ENCODE data around the gene ADGRV1. TPM values are rescaled to one million over a fixed set of nuclear protein-coding genes. Genes with fewer than 3 reads are reported as not detected.

ADGRV1 gene
- total RNA-seq, 2 donors from 2014 or later = 1.4 TPM; not detected in 1

DNA sequence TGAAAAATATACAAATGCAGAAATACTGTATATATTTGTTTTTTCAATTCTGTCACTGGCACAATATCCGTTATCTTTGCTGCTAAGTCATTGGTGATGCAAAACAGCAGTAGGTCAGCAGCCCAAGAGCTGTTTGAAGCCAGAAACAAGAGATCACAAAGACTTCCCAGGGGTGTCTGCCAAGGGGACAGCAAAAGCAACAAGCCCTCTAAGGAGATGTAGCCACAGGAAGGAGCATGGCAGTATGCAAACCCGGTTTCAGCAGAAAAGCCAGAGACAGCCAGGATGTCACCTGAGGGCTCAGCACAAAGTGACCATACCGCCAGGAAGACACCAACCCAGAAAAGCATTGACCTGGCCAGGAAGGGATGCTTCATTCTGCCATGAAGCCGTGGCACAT lies 583.0 kb downstream of the ADGRV1 start:
- Histone ChIP-seq H3K27me3 (replicated peaks; ENCODE audit: insufficient read depth) (no peaks in the 10 kb centered on the region), H3K9me3 (no peaks in the 10 kb centered on the region), H3K27ac (peak overlapping the region; percentile 33 to 68), H3K4me1 (ENCODE audit: control insufficient read depth in 1 of 2, low read depth in 2 of 2) (peaks cover 19 to 53% of the 10 kb centered on the region in 2 donors), H3K4me3 (no peak overlapping the region), H3K36me3 (no peaks in the 10 kb centered on the region)
- ATAC-seq (ENCODE audit: insufficient number of reproducible peaks, low FRiP score, low read depth) (no peak), DNase-seq (ENCODE audit: low spot score) (no peak)
- TF ChIP-seq, protein P1, sequence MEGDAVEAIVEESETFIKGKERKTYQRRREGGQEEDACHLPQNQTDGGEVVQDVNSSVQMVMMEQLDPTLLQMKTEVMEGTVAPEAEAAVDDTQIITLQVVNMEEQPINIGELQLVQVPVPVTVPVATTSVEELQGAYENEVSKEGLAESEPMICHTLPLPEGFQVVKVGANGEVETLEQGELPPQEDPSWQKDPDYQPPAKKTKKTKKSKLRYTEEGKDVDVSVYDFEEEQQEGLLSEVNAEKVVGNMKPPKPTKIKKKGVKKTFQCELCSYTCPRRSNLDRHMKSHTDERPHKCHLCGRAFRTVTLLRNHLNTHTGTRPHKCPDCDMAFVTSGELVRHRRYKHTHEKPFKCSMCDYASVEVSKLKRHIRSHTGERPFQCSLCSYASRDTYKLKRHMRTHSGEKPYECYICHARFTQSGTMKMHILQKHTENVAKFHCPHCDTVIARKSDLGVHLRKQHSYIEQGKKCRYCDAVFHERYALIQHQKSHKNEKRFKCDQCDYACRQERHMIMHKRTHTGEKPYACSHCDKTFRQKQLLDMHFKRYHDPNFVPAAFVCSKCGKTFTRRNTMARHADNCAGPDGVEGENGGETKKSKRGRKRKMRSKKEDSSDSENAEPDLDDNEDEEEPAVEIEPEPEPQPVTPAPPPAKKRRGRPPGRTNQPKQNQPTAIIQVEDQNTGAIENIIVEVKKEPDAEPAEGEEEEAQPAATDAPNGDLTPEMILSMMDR (IDR thresholded peaks at IDR 0.05) = no peak

DNA sequence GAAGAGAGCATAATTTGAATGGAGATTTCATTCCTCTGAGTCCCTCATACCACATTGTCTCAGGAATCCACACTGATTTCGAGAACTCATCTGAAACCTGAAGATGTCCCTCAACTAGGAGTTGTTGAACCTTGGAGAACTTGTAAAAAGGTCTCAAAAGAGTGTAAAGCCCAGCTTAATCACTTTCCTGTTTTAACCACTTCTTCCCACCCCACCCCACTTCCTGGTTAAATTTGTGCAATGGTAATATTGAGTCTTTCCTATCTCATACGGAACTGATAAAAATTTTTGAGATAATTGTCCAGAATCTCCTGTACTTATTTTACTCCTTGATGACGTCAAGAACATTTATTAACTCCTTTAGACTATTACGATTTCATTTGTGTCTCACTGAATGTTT lies 583.8 kb downstream of the ADGRV1 start:
- Histone ChIP-seq H3K36me3 (no peaks in the 10 kb centered on the region), H3K9me3 (no peaks in the 10 kb centered on the region), H3K4me1 (ENCODE audit: control insufficient read depth in 1 of 2, low read depth in 2 of 2) (peaks cover 19 to 53% of the 10 kb centered on the region in 2 donors), H3K4me3 (peak overlapping the region; percentile 44), H3K27ac (peak overlapping the region; percentile 33 to 68), H3K27me3 (replicated peaks; ENCODE audit: insufficient read depth) (no peaks in the 10 kb centered on the region)
- DNase-seq (ENCODE audit: low spot score) = no peak
- ATAC-seq (ENCODE audit: insufficient number of reproducible peaks, low FRiP score, low read depth) = no peak
- TF ChIP-seq, protein P1 (IDR thresholded peaks at IDR 0.05) = no peak

DNA sequence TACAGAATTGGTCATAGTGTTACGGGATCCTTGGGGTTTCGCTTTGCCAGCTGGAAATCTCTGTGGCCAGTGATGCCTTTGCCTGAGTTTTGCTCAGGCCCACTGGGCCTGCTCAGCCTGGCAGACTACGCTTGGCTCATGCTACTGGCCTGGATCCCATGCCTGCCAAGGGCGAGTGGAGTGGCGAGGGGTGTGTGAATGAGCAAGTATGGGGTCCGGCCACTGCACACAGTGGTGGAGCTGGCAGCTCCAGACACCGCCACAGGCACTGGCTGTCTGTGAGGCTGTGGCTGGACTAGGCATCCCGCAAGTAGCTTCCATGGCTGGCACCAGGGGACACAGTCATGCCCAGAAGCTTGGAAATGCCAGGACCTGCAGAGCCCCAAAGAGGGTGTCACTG lies 584.2 kb downstream of the ADGRV1 start:
- DNase-seq (ENCODE audit: low spot score) (no peak), ATAC-seq (ENCODE audit: insufficient number of reproducible peaks, low FRiP score, low read depth) (no peak)
- Histone ChIP-seq H3K4me3 (peak overlapping the region; percentile 44), H3K4me1 (ENCODE audit: control insufficient read depth in 1 of 2, low read depth in 2 of 2) (peaks cover 19 to 53% of the 10 kb centered on the region in 2 donors), H3K36me3 (no peaks in the 10 kb centered on the region), H3K27ac (peak overlapping the region; percentile 33 to 68), H3K9me3 (no peaks in the 10 kb centered on the region), H3K27me3 (replicated peaks; ENCODE audit: insufficient read depth) (no peaks in the 10 kb centered on the region)
- TF ChIP-seq, protein P1 (IDR thresholded peaks at IDR 0.05) = no peak

DNA sequence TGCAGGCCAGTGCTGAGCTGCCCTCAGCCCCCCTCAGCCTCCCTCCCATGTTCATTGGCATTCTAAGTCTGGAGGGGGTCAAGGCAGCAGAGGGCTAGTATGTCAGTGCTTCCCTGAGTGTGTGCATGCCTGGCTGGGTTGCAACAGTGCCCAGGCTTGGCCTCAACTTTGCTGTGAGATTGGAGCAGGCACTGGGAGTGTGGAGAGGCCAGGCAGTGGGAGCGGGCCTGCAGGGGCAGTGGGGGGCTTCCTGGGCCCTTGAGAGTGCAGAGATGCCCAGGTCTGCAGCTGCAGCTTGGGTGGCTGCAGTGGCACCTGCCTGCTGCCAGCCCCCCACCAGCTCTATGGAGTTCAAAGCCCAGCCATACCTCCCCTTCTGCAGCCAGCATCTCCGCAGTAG lies 585.2 kb downstream of the ADGRV1 start:
- H3K27ac ChIP-seq = peak overlapping the region; percentile 59 to 71
- no peak overlapping the region for H3K4me3 ChIP-seq
- no peak for ATAC-seq (ENCODE audit: insufficient number of reproducible peaks, low FRiP score, low read depth)
- H3K36me3 ChIP-seq = no peaks in the 10 kb centered on the region
- H3K9me3 ChIP-seq = no peaks in the 10 kb centered on the region
- DNase-seq (ENCODE audit: low spot score) = no peak
- H3K4me1 ChIP-seq (ENCODE audit: control insufficient read depth in 1 of 2, low read depth in 2 of 2) = peaks cover 19 to 53% of the 10 kb centered on the region in 2 donors
- H3K27me3 ChIP-seq (replicated peaks; ENCODE audit: insufficient read depth) = no peaks in the 10 kb centered on the region
- TF ChIP-seq, protein P1 (IDR thresholded peaks at IDR 0.05) = no peak

DNA sequence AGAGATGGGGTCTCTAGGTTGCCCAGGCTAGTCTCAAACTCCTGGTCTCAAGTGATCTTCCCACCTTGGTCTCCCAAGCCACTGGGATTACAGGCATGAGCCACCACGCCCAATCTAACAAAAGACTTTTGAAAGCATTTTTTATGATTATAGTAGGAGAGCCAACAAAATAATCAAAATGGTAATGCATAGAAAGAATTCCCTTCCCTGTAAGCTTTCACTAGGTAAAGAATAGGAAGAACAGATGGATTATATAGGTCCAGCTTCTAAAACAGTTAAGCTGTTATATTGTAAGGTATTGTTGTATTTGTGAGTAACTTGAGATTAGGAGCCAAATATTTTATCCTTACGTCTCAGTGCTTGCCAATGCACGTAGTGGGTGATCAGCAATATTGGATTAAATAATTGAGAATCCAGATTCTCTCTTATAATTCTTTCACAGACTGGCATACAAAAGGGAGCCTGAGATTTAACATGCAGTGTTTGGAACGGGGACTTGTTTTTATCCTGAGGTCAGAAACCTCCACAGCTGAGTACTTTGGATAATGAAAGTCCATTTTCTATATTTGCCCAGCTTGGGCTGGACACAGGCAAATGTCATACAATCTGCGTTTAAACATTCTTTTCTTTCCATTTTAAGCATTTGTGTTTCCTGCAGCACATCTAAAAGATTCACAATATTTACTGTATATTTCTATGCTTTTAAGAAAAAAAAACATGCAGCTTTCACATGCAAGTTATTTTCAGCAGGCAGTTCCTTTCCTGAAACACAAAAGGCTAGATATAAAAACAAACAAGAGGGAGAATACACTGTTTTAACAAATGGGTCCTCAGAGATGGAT lies 586.1 kb downstream of the ADGRV1 start:
- Histone ChIP-seq H3K27ac (peak overlapping the region; percentile 59 to 71), H3K4me3 (peak overlapping the region; percentile 42), H3K9me3 (no peaks in the 10 kb centered on the region)

More for the DNA sequence above, 586.1 kb downstream of the ADGRV1 start:
- peaks cover 19 to 58% of the 10 kb centered on the region in 2 donors for H3K4me1 ChIP-seq (ENCODE audit: control insufficient read depth in 1 of 2, low read depth in 2 of 2)
- no peaks in the 10 kb centered on the region for H3K27me3 ChIP-seq (replicated peaks; ENCODE audit: insufficient read depth)
- TF ChIP-seq, protein P1 (IDR thresholded peaks at IDR 0.05) = no peak
- ATAC-seq (ENCODE audit: insufficient number of reproducible peaks, low FRiP score, low read depth) = no peak
- no peaks in the 10 kb centered on the region for H3K36me3 ChIP-seq
- no peak for DNase-seq (ENCODE audit: low spot score)
